GM21737 (cell line): ENCODE measurements around the gene CACNA1G.

Source experiments
- ATAC-seq: cut with Tn5 transposase; IDR thresholded peaks from one replicate; pipeline ENCODE4 v1.9.1; 2021; ENCODE audit warnings: mild to moderate bottlenecking, moderate library complexity; ENCODE audit not compliant: unreplicated experiment

CACNA1G gene

DNA sequence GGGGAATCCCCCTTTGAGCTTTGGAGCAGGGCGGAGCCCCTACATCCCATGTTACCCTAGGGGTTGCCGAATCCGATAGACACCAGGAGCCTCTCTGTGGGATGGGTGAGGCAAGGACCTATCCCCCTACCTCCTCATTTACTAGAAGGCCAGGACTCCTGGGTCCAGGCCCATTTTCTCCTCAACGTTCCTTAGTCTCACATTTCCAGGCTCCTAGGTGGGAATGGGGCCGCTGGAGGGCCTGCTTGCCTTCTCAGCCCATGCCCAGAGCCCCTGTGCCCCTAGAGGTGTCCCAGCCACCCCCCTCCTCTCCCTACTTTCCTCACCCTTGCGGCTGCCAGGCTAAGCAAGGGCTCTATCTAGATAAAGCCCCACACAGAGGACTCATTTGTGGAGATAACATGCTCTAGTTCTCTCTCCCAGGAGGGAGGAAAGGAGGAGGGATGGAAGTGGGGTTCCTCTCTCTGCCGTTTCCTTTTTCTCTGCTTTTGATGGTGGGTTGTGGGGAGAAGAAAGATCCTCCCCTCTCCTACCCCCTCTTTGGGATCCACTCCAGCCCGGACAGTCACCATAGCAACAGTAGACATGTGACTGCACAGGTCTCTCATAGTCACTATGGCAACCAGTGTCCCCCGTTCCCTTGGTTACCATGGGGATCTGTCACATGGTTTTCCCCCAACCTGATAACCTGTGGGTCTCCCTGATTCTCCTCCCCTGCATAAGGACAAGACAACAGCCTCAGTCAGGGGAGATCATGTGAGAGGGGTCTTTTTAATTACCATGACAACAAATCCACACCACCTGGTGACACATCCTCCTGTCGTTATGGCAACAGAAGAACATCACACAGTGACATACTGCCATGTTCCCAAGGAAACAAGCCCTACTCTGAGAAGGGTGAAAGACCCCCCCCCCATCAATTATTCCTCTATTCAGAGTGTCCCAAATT is 5.2 kb downstream of the CACNA1G start:
- ATAC-seq = no peak

DNA sequence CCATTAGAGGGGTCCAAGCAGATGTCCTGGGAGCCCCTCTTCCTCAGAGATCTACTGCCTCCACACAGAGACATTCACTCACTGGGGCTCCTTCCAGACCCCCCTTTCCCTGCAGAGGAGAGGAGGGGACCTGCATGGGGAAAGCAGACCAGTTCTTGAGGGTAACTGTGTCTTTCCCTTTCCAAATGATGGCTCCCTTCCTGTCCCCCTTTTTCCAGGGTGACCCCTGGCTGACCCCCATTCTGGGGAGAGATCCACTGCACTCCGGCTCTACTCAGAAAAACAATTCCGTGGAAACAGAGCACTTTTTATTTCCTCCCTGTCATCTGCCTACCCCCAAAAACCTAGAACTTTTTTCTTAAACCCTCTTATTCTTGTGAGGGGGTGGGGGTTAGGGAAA is 6.4 kb downstream of the CACNA1G start:
- no peak for ATAC-seq

DNA sequence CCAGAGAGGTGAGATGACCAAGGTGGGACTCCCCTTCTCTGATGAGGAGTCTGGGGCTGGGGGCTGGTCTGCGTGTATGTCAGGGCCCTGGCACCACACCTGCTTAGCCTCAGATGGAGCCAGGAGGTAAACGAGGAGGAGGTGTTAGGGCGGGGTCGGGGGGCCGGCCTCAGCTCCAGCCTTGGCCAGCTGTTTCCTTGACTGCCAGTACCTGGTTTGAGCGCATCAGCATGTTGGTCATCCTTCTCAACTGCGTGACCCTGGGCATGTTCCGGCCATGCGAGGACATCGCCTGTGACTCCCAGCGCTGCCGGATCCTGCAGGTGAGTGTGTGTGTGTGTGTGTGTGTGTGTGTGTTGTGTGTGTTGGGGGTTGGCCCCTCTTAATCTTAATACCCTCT is 8.1 kb downstream of the CACNA1G start:
- ATAC-seq = no peak

DNA sequence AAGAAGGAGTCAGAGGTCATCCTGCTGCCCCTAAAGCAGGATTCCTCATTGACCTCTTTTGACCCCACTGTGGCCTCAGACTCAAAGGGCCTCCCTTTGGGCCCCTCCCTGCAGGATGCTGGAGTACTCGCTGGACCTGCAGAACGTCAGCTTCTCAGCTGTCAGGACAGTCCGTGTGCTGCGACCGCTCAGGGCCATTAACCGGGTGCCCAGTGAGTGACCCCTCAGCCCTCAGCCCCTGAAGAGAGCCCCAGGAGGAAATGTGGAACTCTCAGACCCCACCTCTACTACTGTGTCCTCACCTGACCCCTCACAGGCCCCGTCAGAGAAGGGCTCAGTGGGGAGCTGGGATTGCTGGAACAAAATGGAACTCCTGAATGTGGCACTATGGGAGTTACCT is 9.1 kb downstream of the CACNA1G start:
- no peak for ATAC-seq

DNA sequence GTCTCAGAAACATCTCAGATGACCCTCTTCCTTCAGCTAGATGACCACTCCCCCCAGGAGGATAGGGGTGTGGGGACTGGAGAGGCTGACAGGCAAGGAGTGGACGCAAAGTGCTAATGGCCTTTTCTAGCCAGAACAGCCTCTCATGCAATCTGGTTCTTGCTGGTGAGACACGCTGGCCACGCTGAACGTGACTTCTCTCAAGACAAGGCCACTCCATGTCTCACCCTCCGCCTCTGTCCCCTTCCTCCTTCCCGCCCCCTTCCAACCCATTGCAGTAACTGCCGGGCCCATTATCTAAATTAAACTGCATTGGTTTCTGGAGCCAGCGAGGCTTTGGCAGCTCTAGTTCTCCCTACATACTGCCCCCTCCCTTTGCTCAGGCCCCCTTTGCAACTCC is 9.5 kb downstream of the CACNA1G start:
- no peak for ATAC-seq

DNA sequence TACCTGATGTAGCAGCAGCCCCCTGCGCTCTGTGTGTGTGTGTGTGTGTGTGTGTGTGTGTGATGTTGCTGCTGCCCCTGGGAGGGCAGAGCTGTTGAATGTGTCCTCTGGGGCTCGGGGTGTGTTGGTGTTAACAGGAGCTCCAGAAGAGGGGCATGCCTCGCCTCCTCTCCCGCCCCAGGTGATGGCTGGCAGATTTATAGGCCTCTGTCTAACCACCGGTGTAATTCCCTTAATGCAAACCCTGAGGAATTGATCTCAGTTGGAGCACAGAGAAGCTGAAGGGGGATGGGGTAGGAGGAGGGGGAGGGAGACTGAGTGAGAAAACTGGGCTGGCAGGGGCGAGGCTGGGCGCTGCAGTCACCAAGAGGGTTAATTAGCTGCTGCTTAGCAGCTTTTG is 10.0 kb downstream of the CACNA1G start:
- ATAC-seq = no peak

DNA sequence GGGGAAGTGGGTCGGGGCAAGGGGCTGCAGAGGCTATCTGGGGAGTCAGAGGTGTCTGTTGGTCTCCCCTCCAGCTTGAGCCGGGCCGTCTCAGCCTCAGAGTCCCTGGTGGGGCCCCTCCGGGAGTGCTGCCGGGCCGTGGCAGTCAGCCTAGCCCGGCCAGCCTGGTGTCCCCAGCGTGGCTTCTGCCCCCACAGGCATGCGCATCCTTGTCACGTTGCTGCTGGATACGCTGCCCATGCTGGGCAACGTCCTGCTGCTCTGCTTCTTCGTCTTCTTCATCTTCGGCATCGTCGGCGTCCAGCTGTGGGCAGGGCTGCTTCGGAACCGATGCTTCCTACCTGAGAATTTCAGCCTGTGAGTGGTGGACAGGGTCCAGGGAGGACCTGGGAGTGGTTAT is 11.2 kb downstream of the CACNA1G start:
- ATAC-seq = no peak

DNA sequence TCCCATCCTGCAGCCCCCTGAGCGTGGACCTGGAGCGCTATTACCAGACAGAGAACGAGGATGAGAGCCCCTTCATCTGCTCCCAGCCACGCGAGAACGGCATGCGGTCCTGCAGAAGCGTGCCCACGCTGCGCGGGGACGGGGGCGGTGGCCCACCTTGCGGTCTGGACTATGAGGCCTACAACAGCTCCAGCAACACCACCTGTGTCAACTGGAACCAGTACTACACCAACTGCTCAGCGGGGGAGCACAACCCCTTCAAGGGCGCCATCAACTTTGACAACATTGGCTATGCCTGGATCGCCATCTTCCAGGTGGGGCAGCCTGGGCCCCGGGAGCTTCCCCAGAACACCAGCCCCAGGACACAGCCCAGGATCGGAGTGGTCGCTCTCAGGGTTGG is 12.0 kb downstream of the CACNA1G start:
- ATAC-seq = no peak

DNA sequence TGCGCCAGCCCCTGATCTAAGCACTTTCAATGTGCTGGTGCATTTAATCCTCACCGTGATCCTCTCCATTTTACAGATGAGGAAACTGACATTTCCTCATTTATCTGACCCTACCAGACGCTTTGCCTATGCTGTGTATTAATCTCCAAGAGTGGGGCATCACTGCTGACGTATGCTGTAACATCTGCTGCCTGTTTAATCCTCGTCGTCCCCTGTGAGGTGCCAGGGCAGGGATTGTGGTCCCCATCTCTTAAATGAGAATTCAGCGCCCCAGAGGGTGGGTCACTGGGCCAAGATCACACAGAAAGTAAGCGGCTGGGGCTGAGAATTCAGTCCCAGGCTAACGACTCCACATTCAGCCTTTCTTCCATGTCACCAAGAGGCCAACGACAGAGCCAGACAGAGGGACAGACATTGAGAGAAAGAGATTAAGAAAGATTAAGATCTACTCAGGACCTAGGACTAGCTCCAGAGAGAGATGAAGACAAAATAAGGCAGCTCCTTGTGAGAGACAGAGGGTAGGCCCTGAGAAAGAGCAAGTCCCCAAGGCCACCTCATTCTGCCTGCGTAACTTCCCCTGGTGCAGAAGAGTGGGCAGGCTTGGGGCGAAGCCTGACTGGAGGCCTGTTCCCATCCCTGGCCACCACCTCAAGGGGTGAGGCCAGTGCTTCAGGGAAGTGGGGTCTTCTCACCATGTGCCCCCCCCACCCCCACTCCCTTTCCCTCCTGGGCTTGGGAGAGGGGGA is 13.5 kb downstream of the CACNA1G start:
- no peak for ATAC-seq

DNA sequence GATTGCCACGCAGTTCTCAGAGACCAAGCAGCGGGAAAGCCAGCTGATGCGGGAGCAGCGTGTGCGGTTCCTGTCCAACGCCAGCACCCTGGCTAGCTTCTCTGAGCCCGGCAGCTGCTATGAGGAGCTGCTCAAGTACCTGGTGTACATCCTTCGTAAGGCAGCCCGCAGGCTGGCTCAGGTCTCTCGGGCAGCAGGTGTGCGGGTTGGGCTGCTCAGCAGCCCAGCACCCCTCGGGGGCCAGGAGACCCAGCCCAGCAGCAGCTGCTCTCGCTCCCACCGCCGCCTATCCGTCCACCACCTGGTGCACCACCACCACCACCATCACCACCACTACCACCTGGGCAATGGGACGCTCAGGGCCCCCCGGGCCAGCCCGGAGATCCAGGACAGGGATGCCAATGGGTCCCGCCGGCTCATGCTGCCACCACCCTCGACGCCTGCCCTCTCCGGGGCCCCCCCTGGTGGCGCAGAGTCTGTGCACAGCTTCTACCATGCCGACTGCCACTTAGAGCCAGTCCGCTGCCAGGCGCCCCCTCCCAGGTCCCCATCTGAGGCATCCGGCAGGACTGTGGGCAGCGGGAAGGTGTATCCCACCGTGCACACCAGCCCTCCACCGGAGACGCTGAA is 15.2 kb downstream of the CACNA1G start:
- no peak for ATAC-seq

DNA sequence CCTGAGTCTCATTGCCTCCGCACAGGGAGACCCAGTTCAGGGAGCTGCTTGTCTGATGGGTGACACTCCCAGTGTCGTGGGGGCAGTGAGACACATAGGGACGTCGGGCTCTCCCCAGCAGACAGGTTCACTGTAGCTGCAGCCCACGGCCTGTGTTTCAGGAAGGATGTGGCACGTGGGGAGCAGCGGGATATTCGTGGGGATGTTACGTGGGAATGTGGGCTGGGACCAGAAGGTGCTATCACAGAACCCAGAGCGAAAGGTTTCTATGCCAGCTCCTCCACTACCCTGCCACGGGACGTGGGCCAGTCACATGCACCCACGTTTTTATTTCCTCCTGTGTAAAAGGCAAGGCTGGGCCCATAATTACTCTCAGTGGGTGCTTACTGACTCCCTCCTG is 16.3 kb downstream of the CACNA1G start:
- no peak for ATAC-seq

DNA sequence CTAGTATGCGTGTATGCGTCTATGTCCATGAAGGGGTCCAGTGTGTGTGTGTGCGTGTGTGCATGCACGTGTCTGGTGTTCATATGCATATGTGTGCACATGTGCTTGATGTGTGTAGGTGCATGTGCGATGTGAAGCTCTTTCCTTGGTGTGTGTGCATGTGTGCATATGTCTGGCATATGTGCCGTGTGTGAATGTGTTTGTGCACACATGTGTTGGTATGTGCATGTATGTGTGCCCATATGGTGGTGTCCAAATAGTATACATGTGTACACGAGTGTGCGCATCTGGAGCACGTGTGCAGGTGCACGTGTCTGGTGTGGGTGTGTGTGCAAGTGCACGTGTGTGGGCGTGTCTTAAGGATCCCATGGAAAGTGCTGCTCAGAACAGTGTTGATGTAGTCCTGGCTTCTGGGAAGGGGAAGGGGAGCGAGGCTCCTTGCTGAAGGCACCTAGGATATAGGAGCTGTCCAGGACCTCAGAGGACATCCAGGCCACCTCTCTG is 17.0 kb downstream of the CACNA1G start:
- no peak for ATAC-seq

DNA sequence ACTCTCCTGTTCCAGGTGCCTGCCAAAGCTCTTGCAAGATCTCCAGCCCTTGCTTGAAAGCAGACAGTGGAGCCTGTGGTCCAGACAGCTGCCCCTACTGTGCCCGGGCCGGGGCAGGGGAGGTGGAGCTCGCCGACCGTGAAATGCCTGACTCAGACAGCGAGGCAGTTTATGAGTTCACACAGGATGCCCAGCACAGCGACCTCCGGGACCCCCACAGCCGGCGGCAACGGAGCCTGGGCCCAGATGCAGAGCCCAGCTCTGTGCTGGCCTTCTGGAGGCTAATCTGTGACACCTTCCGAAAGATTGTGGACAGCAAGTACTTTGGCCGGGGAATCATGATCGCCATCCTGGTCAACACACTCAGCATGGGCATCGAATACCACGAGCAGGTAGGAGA is 17.7 kb downstream of the CACNA1G start:
- no peak for ATAC-seq

DNA sequence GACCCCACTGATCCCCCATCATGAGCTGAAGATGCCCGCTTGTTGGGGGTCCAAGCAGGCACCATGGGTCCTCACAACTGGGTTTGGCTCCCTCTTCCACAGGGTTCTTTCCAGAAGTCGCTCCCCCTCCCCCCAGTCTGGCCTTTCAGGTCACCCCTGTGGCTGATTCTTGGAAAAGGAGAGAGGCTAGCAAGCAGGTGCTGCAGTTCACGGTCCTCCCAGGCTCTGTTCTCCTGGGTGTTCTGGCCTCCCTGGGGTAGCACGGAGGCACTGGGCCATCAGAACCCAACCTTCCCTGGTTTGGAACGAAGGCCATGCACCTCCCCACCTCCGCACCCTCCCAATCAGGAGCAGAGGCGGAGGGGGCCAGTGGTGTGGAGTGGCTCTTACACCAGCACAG is 18.9 kb downstream of the CACNA1G start:
- no peak for ATAC-seq

DNA sequence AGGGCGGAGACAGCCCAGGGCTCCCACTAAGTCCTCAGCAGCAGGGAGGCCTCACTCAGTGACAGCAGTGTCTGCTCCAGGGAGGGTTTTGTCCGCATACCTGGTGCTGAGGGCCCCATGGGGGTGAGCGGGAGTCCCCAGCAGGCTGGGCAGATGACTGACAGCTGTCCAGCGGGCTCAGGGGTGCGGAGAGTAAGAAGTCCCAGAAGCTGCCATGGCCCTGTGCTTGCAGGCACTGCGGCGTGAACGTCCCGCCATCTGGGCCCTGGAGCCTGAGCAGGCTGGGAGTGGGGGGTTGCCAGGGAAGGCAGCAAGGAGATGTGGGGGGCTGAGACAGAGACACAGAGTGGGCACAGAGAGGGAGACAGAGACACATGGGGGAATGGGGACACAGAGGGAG is 20.1 kb downstream of the CACNA1G start:
- no peak for ATAC-seq

DNA sequence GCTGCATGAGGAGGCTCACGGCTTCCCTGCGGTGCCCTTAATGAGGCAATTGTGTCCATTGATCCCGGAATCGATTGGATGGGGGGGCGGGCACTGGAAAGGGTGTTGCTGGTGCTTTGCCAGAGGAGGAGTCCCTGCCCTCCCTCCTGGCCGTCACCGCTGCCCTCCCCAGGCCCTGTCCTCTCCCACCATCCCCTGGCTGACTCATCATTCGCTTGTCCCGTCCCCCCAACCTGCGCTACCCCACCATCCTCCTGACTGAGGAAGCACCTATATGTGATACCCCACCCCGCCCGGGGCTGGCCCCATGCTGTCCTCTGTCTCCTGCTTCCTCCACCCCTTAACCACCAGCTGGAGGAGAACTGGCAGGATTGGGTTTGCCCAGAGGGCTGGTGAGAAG is 20.8 kb downstream of the CACNA1G start:
- no peak for ATAC-seq

DNA sequence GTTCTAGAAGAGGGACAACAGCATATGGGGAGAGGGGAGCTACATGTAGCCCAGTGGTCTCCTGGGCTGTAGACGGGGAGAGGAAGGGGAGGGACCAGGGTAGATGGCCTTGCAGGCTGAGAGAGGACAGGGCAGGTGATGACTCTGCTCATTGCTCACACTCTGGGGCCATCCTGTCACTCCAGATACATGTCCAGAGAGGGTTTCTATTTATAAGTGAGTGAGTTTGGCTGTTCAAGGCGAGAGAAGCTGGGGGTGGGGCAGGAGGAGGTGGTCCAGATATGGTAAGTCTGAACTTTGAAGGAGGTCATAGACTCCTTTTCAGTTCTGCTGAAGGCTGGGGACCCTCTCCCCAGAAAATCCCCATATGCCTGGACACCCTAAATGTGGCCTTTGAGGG is 22.2 kb downstream of the CACNA1G start:
- no peak for ATAC-seq

DNA sequence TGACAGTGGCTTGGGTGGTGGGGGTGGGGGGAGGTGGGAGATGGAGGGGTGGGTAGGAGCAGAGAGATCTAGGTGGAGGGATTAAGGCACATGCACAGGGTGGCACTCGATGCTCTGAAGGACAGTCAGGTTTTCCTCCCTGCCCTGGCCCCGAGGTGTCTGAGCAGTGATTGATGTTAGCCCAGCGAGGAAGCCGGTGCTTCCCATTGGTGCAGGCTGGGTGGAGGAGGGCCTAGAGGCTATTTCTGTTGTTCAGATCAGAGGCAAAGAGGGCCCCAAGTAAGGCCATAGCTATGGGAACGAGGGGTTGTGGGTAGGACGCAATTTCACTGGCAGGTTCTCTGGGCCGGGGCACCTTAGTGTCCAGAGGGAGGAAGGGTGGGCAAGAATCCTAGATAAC is 23.1 kb downstream of the CACNA1G start:
- ATAC-seq = no peak

DNA sequence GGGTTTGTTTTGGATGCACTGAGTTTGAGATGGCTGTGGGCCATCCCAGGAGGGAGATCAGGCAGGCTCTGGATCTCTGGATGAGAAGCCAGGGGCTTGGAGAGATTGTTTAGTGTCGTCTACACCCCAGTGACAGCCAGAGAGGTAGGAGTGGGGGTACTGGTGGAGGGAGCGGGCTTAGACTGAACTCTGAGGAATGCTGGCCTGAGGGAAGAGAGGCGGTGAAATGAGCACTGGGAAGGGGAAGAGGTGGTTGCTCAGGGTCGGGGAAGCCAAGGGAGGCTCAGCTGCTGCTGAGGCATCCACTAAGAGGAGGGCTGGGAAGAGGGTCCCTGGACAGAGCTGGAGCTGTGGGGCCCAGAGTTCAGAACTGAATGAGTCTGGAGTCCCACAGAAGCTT is 23.6 kb downstream of the CACNA1G start:
- no peak for ATAC-seq

DNA sequence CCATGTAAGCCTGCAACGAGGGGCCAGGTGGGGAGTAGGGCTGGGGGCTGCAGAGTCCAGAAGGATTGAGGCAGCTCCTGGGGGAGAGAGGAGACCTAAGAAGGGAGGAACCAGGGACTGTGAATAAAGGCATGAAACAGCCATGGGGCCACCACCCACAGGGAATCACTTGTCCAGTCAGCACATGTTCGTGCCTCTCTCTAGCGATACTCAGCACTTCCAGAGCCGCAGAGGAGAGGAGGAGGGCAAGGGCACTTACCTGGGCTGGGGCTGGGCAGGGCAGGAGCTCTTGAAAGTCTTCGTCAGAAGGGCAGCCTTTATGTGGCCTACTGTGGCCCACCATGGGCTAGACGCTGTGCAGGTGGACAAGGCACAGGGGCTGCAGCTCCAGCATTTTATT is 24.2 kb downstream of the CACNA1G start:
- no peak for ATAC-seq

DNA sequence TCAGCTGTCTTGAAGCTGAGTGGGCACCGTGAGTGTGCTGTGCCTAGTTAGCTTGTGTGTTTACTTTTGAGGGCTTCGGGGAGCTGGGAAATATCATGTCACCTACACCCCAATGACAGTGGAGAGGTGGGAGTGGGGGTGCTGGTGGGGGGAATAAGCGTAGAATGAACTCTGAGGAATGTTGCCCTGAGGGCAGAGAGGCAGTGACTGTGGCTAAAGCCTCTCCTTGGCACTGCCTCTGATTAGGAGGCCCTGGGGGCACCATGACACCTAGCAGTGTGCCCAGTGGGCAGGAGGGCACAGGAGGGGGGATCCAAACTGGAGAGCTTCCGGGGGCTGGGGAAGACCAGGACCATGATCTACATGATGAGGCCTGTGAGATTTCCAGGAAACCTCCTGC is 24.8 kb downstream of the CACNA1G start:
- ATAC-seq = no peak

DNA sequence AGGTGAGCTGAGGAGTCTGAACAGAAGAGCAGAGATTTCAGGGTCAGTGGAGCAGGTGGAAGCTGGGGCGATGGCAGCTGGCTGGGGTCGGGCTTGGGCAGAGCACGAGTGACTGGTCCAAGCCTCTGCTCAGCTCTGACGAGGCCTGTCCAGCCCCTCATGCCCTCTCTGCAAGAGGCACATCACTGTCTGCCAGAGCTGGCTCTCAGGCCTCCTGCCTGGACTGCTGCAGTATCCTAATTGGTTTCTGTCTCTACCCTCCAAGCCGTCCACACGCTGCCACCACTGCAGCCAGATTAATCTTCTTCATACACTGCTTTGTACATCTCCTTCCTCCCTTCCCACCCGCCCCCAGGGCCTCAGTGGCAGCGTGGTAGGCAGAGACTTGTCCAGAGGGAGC is 25.4 kb downstream of the CACNA1G start:
- ATAC-seq = no peak
